H1 (cell line): ENCODE measurements around the gene FLOT1. TPM values are rescaled to one million over a fixed set of nuclear protein-coding genes. Genes with fewer than 3 reads are reported as not detected.
A peak's percentile ranks its signal among the peaks of the same experiment; 100 is the strongest.

Experiments
- CTCF ChIA-PET: fragments of 300-600 bp; sonication (Branson Sonifier 250); formaldehyde crosslinking; loops from one replicate; lab custom pipeline; 2021; ENCODE audit not compliant: partially characterized antibody; lab: Charles Lee
- POLR2A ChIA-PET: fragments of 300-600 bp; sonication (Branson Sonifier 250); formaldehyde crosslinking; loops from one replicate; lab custom pipeline; 2021; ENCODE audit warnings: inconsistent platforms; ENCODE audit not compliant: partially characterized antibody; lab: Charles Lee
- DNase-seq, 2 experiments: peaks; one replicate each; pipeline versions ENCODE4 v3.0.0 to v3.0.0-alpha.2; 2010 to 2022; ENCODE audit warnings: low spot score in 2 of 2, low read depth in 1 of 2, mixed read lengths in 1 of 2
- FAIRE-seq: peaks from 2 replicates; lab custom pipeline; 2011; peaks lifted over from hg19 to GRCh38; lab: Jason Lieb, UNC
- H2AFZ ChIP-seq: 2 replicates; pipeline ENCODE4 v1.8.1; 2012; ENCODE audit warnings: low read length, inconsistent platforms
- H2AK5ac ChIP-seq: 2 replicates; pipeline ENCODE4 v1.6.1; 2013; ENCODE audit warnings: low read depth, low read length
- H2BK120ac ChIP-seq: replicated peaks from 2 replicates; pipeline ENCODE3; 2013; ENCODE audit warnings: low read depth, low read length, inconsistent platforms
- H2BK12ac ChIP-seq: 2 replicates; pipeline ENCODE4 v1.6.1; 2013; ENCODE audit warnings: low read depth, low read length
- H2BK15ac ChIP-seq: 2 replicates; pipeline ENCODE4 v1.6.1; 2013; ENCODE audit warnings: low read length
- H2BK20ac ChIP-seq: 2 replicates; pipeline ENCODE4 v1.6.1; 2013; ENCODE audit warnings: low read length
- H2BK5ac ChIP-seq: 2 replicates; pipeline ENCODE4 v1.6.1; 2013; ENCODE audit warnings: low read depth, low read length
- H3K14ac ChIP-seq: 2 replicates; pipeline ENCODE4 v1.6.1; 2013; ENCODE audit warnings: inconsistent platforms; ENCODE audit not compliant: insufficient read length
- H3K18ac ChIP-seq: 2 replicates; pipeline ENCODE4 v1.6.1; 2013; ENCODE audit warnings: low read length; ENCODE audit errors: extremely low read depth
- H3K23ac ChIP-seq: 2 replicates; pipeline ENCODE4 v1.6.1; 2013; ENCODE audit warnings: inconsistent platforms; ENCODE audit not compliant: insufficient read length
- H3K23me2 ChIP-seq: 2 replicates; pipeline ENCODE4 v1.6.1; 2013; ENCODE audit warnings: low read depth, low read length
- H3K27ac ChIP-seq: 2 replicates; pipeline ENCODE4 v1.6.1; 2011; ENCODE audit warnings: low read depth, low read length, inconsistent platforms
- H3K27me3 ChIP-seq, 4 experiments: replicated peaks in 1 of 4; 1 replicate in 1 of 4; 2 replicates in 3 of 4; pipeline versions ENCODE4 v1.6.1 to v1.8.1; 2011 to 2013; ENCODE audit warnings: low read length in 3 of 4, mild to moderate bottlenecking in 3 of 4, inconsistent platforms in 2 of 4, mixed read lengths in 2 of 4, moderate library complexity in 1 of 4; ENCODE audit not compliant: control insufficient read depth in 3 of 4, insufficient read depth in 3 of 4; ENCODE audit errors: extremely low read depth in 1 of 4
- H3K36me3 ChIP-seq, 4 experiments: 2 replicates each; pipeline versions ENCODE4 v1.6.1 to v1.8.1; 2011 to 2013; ENCODE audit warnings: mild to moderate bottlenecking in 4 of 4, low read length in 3 of 4, moderate library complexity in 2 of 4, control low read depth in 1 of 4, inconsistent platforms in 1 of 4; ENCODE audit not compliant: insufficient read depth in 4 of 4, control insufficient read depth in 2 of 4
- H3K4ac ChIP-seq: replicated peaks from 2 replicates; pipeline ENCODE3; 2013; ENCODE audit warnings: low read length, low read depth, mixed read lengths, inconsistent platforms; ENCODE audit not compliant: insufficient read length
- H3K4me1 ChIP-seq, 4 experiments: replicated peaks in 1 of 4; 1 replicate in 1 of 4; 2 replicates in 3 of 4; pipeline versions ENCODE4 v1.6.1 to v1.8.1; 2011 to 2013; ENCODE audit warnings: low read length in 3 of 4, inconsistent platforms in 2 of 4, mixed read lengths in 1 of 4; ENCODE audit not compliant: insufficient read depth in 4 of 4, control insufficient read depth in 3 of 4
- H3K4me2 ChIP-seq, 2 experiments: 2 replicates each; pipeline versions ENCODE4 v1.6.1 to v1.8.1; 2011 to 2013; ENCODE audit warnings: low read depth in 2 of 2, low read length in 2 of 2, control low read depth in 1 of 2, inconsistent platforms in 1 of 2, mild to moderate bottlenecking in 1 of 2; ENCODE audit not compliant: insufficient read depth in 1 of 2
- H3K4me3 ChIP-seq, 4 experiments: fragments of 200-600, 300-600 bp in 1 of 4; sonication (generic), shearing (Covaris generic), sonication (Bioruptor Twin) in 1 of 4; 2 replicates each; pipeline versions ENCODE4 v1.5.1 to v1.8.1; 2011 to 2016; ENCODE audit warnings: low read length in 4 of 4, low read depth in 3 of 4, control low read depth in 2 of 4, inconsistent platforms in 2 of 4, mild to moderate bottlenecking in 2 of 4, mixed read lengths in 1 of 4, moderate library complexity in 1 of 4; ENCODE audit not compliant: insufficient read depth in 2 of 4; ENCODE audit errors: extremely low read depth in 1 of 4
- H3K56ac ChIP-seq: replicated peaks from 2 replicates; pipeline ENCODE3; 2013; ENCODE audit warnings: low read depth, mild to moderate bottlenecking, mixed read lengths, low read length, inconsistent platforms; ENCODE audit not compliant: insufficient read length
- H3K79me1 ChIP-seq: 2 replicates; pipeline ENCODE4 v1.6.1; 2013; ENCODE audit warnings: low read depth, low read length, control low read depth
- H3K79me2 ChIP-seq, 2 experiments: 2 replicates each; pipeline versions ENCODE4 v1.6.1 to v1.8.1; 2012 to 2013; ENCODE audit warnings: low read length in 2 of 2, mild to moderate bottlenecking in 2 of 2, inconsistent platforms in 1 of 2; ENCODE audit not compliant: insufficient read depth in 2 of 2, control insufficient read depth in 1 of 2
- H3K9ac ChIP-seq, 4 experiments: replicated peaks in 1 of 4; 1 replicate in 1 of 4; 2 replicates in 3 of 4; pipeline versions ENCODE4 v1.6.1 to v1.8.1; 2011 to 2013; ENCODE audit warnings: low read depth in 3 of 4, low read length in 3 of 4, control low read depth in 2 of 4, mild to moderate bottlenecking in 2 of 4, moderate library complexity in 2 of 4, inconsistent platforms in 1 of 4; ENCODE audit errors: extremely low read depth in 1 of 4
- H3K9me3 ChIP-seq, 2 experiments: 2 replicates each; pipeline versions ENCODE4 v1.6.1 to v1.8.1; 2012 to 2013; ENCODE audit warnings: mild to moderate bottlenecking in 2 of 2, moderate library complexity in 2 of 2, control low read depth in 1 of 2, inconsistent platforms in 1 of 2, low read depth in 1 of 2, low read length in 1 of 2, mixed read lengths in 1 of 2; ENCODE audit not compliant: insufficient read depth in 2 of 2
- H4K20me1 ChIP-seq, 2 experiments: replicated peaks in 1 of 2; 2 replicates each; pipeline versions ENCODE3 to v1.8.1; 2011 to 2013; ENCODE audit warnings: inconsistent platforms in 2 of 2, low read length in 2 of 2, mild to moderate bottlenecking in 1 of 2; ENCODE audit not compliant: insufficient read depth in 2 of 2, control insufficient read depth in 1 of 2
- H4K5ac ChIP-seq: 2 replicates; pipeline ENCODE4 v1.6.1; 2013; ENCODE audit warnings: low read length, low read depth, mixed read lengths, inconsistent platforms; ENCODE audit not compliant: insufficient read length
- H4K8ac ChIP-seq: 2 replicates; pipeline ENCODE4 v1.8.0; 2013; ENCODE audit warnings: mild to moderate bottlenecking, moderate library complexity, low read length, inconsistent platforms; ENCODE audit not compliant: insufficient read depth; ENCODE audit errors: extremely low read depth
- H4K91ac ChIP-seq: replicated peaks from 2 replicates; pipeline ENCODE3; 2013; ENCODE audit warnings: low read length, mixed read lengths, inconsistent platforms; ENCODE audit not compliant: insufficient read length
- BRCA1 ChIP-seq: IDR thresholded peaks from 2 replicates; pipeline ENCODE4 v1.6.1; 2012; ENCODE audit warnings: low read depth, low read length, improper control_type of control experiment
- CEBPB ChIP-seq: IDR thresholded peaks from 2 replicates; pipeline ENCODE4 v1.6.1; 2012; ENCODE audit warnings: low read depth, low read length
- CHD2 ChIP-seq: IDR thresholded peaks from 2 replicates; pipeline ENCODE4 v1.6.1; 2012; ENCODE audit warnings: low read length, improper control_type of control experiment
- POU5F1 ChIP-seq: IDR thresholded peaks from 2 replicates; pipeline ENCODE4 v1.6.1; 2011; ENCODE audit warnings: low read depth, mild to moderate bottlenecking, low read length, moderate library complexity
- RNF2 ChIP-seq: fragments of 200-900, 300-1000 bp; sonication (generic); IDR thresholded peaks from 2 replicates; pipeline ENCODE4 v1.7.1; 2016; ENCODE audit warnings: borderline replicate concordance, low read depth, mild to moderate bottlenecking, antibody characterized with exemption, low read length; ENCODE audit not compliant: poor library complexity, severe bottlenecking; ENCODE audit errors: missing control alignments
- SIRT6 ChIP-seq: IDR thresholded peaks from one replicate; pipeline ENCODE4 v1.7.1; 2012; ENCODE audit warnings: low read length, inconsistent platforms
- SRF ChIP-seq: IDR thresholded peaks from 2 replicates; pipeline ENCODE4 v1.6.1; 2011; ENCODE audit warnings: mild to moderate bottlenecking, low read depth, low read length, moderate library complexity
- WGBS, 2 experiments: shearing (Covaris generic) in 1 of 2; methylation state at CpG; one replicate each; pipeline versions ENCODE4 v1.1.6 to v1.1.7; 2013 to 2015; ENCODE audit warnings: low lambda C conversion rate in 2 of 2, mixed read lengths in 2 of 2, inconsistent platforms in 1 of 2, low coverage in 1 of 2, missing lambda C conversion rate in 1 of 2; ENCODE audit not compliant: insufficient replicate concordance in 2 of 2, insufficient coverage in 1 of 2, insufficient read length in 1 of 2; ENCODE audit errors: extremely low coverage in 1 of 2, missing lambda C conversion rate in 1 of 2; 5-methylcytosine and 5-hydroxymethylcytosine counted together
- polyA plus RNA-seq, 7 experiments: library from polyadenylated mRNA; depleted of rRNA in 3 of 7; stranded (reverse) in 5 of 7; unstranded in 2 of 7; fragments of >200 nt in 5 of 7; fragments of 200-250 nt in 2 of 7; gene quantifications; 1 replicate in 5 of 7; 2 replicates in 1 of 7; 4 replicates in 1 of 7; pipeline versions ENCODE4 v1.2.1 to v1.2.3, GENCODE V29; 2011 to 2013; ENCODE audit warnings: missing spikeins in 2 of 7, mixed read lengths in 2 of 7
- total RNA-seq: library from RNA; stranded (reverse); fragmentation: NEBNext Ultra II Directional; extraction: Animal tissue kit (Norgen Biotek cat#: 25700); gene quantifications from 2 replicates; pipeline ENCODE4 v1.2.1, GENCODE V29; 2021
- TF ChIP-seq, protein P1 (sequence below), 3 experiments: IDR thresholded peaks; 1 replicate in 2 of 3; 2 replicates in 1 of 3; pipeline versions ENCODE4 v1.5.1 to v1.6.1; 2011; ENCODE audit warnings: low read length in 3 of 3, mild to moderate bottlenecking in 3 of 3, inconsistent platforms in 2 of 3, low read depth in 1 of 3, moderate library complexity in 1 of 3; ENCODE audit not compliant: insufficient read depth in 1 of 3; ENCODE audit errors: control extremely low read depth in 1 of 3

FLOT1 gene
- total and polyA plus RNA-seq, 2 of the 8 experiments (the other 6 are each of a cell fraction or from before 2014, with no cell fraction given) = 87.5 to 88.1 TPM

GRCh38 chr6:30685157-30686008, 57.1 kb downstream of the FLOT1 start:
- DNase-seq = no peak
- POLR2A ChIA-PET = interaction anchor here (0.6 to 18.7 kb wide), 8 partner anchors 9 to 39 kb away, joined by 3 to 388 read pairs (median 4); partner anchors contain the start of genes MDC1 and TUBB

More at GRCh38 chr6:30685157-30686008, 57.1 kb downstream of the FLOT1 start:
- H3K9me3 ChIP-seq = no peaks in the 10 kb centered on the region
- H3K4ac ChIP-seq = no peak overlapping the region
- 0 out of 2 replicates have a peak overlapping the region, but pooled peaks have one; percentile 37 for H4K8ac ChIP-seq
- no peak overlapping the region for H3K56ac ChIP-seq
- H4K91ac ChIP-seq = no peak overlapping the region
- H3K4me1 ChIP-seq = peaks cover 7 to 48% (median 31%) of the 10 kb centered on the region in 4 experiments
- H2BK15ac ChIP-seq = peak overlapping the region; percentile 46; the same call in 1 of the 2 replicates
- peak overlapping the region in 1 of 4 experiments; percentile 21; a peak in 1 of 7 replicates for H3K9ac ChIP-seq
- H3K27me3 ChIP-seq = no peaks in the 10 kb centered on the region
- H2BK120ac ChIP-seq = no peak overlapping the region
- H3K18ac ChIP-seq = peak overlapping the region; percentile 48; the same call in 1 of the 2 replicates
- CTCF ChIA-PET = interaction anchor here (0.6 to 11.0 kb wide), 11 partner anchors 10 to 230 kb away, joined by 3 to 147 read pairs (median 4); partner anchors contain the start of genes ATAT1 and DHX16
- H4K5ac ChIP-seq = no peak overlapping the region
- no peaks in the 10 kb centered on the region; a peak in 1 of 8 replicates for H3K36me3 ChIP-seq
- peaks cover 0 to 20% of the 10 kb centered on the region in 2 experiments; a peak in 3 of 4 replicates for H3K79me2 ChIP-seq
- no peak overlapping the region for H2AFZ ChIP-seq
- no peak overlapping the region for H3K27ac ChIP-seq
- WGBS, 2 experiments = 69% methylated on average over 29 of the region's 29 CpGs; no CpG with 5 or more reads in 1 of the 2 experiments
- H4K20me1 ChIP-seq = peaks cover 3 to 5% of the 10 kb centered on the region in 2 experiments
- H2BK12ac ChIP-seq = no peak overlapping the region
- no peak for FAIRE-seq
- no peak overlapping the region for H3K23ac ChIP-seq
- no peak overlapping the region for H2BK20ac ChIP-seq
- H3K23me2 ChIP-seq = peaks cover 15% of the 10 kb centered on the region
- no peak overlapping the region; the same call in 1 of the 2 replicates for H2AK5ac ChIP-seq
- peak overlapping the region; percentile 96 to 98 for H3K4me2 ChIP-seq
- H3K14ac ChIP-seq = no peak overlapping the region
- no peak for TF ChIP-seq SRF
- TF ChIP-seq, protein P1, sequence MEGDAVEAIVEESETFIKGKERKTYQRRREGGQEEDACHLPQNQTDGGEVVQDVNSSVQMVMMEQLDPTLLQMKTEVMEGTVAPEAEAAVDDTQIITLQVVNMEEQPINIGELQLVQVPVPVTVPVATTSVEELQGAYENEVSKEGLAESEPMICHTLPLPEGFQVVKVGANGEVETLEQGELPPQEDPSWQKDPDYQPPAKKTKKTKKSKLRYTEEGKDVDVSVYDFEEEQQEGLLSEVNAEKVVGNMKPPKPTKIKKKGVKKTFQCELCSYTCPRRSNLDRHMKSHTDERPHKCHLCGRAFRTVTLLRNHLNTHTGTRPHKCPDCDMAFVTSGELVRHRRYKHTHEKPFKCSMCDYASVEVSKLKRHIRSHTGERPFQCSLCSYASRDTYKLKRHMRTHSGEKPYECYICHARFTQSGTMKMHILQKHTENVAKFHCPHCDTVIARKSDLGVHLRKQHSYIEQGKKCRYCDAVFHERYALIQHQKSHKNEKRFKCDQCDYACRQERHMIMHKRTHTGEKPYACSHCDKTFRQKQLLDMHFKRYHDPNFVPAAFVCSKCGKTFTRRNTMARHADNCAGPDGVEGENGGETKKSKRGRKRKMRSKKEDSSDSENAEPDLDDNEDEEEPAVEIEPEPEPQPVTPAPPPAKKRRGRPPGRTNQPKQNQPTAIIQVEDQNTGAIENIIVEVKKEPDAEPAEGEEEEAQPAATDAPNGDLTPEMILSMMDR (IDR thresholded peaks at IDR 0.05; ENCODE audit: control extremely low read depth in 1 of 3, insufficient read depth in 1 of 3, low read depth in 1 of 3, low read length in 3 of 3) = peak in 1 of 3 experiments; percentile 19; a peak in 1 of 4 replicates
- TF ChIP-seq SIRT6 = no peak
- TF ChIP-seq POU5F1 = no peak
- TF ChIP-seq BRCA1 = no peak
- TF ChIP-seq CHD2 = no peak
- no peak for TF ChIP-seq CEBPB
- no peak for TF ChIP-seq RNF2
- TF ChIP-seq, all 59 proteins: peak for 1
- Histone ChIP-seq H3K4me3 (peak overlapping the region; percentile 49 to 97 (median 80); a peak in 5 of 8 replicates), H2BK5ac (peak overlapping the region; percentile 35; the same call in 1 of the 2 replicates), H3K79me1 (peaks cover 4% of the 10 kb centered on the region; the same call in 1 of the 2 replicates)
